HG03520 (cell line): ENCODE measurements around the gene PDE4B.
"Not testable (repeated sequence)": the region's sequence is repeated elsewhere in the genome, so short reads cannot be mapped to it uniquely, and the experiment has no call there.

Experiments used
- ATAC-seq: cut with Tn5 transposase; IDR thresholded peaks from one replicate; pipeline ENCODE4 v1.9.1; 2021; ENCODE audit warnings: mild to moderate bottlenecking, moderate library complexity; ENCODE audit not compliant: unreplicated experiment

Gene PDE4B

GRCh38 chr1:66300280-66300971, 507.7 kb downstream of the PDE4B start:
- ATAC-seq = no peak

- ATAC-seq = peak; percentile 88
Observed at GRCh38 chr1:66300972-66301451, 508.3 kb downstream of the PDE4B start.

GRCh38 chr1:66302184-66302742, 509.6 kb downstream of the PDE4B start:
- ATAC-seq = no peak

GRCh38 chr1:66302815-66303214, 510.1 kb downstream of the PDE4B start:
- ATAC-seq = no peak

- no peak for ATAC-seq
Observed at GRCh38 chr1:66303646-66304045, 511.0 kb downstream of the PDE4B start.

GRCh38 chr1:66304128-66304527, 511.4 kb downstream of the PDE4B start:
- ATAC-seq = no peak

- ATAC-seq = no peak
Observed at GRCh38 chr1:66305927-66306326, 513.2 kb downstream of the PDE4B start.

- ATAC-seq = no peak
Observed at GRCh38 chr1:66309006-66309741, 516.5 kb downstream of the PDE4B start.

GRCh38 chr1:66311092-66311491, 518.4 kb downstream of the PDE4B start:
- no peak for ATAC-seq

- ATAC-seq = no peak
Observed at GRCh38 chr1:66311628-66312027, 518.9 kb downstream of the PDE4B start.

- no peak for ATAC-seq
Observed at GRCh38 chr1:66312271-66312990, 519.7 kb downstream of the PDE4B start.

GRCh38 chr1:66313429-66313828, 520.7 kb downstream of the PDE4B start:
- no peak for ATAC-seq

- ATAC-seq = no peak
Observed at GRCh38 chr1:66315671-66316070, 523.0 kb downstream of the PDE4B start.

GRCh38 chr1:66316464-66317247, 524.0 kb downstream of the PDE4B start:
- no peak for ATAC-seq

- ATAC-seq = no peak
Observed at GRCh38 chr1:66317248-66317515, 524.5 kb downstream of the PDE4B start.

GRCh38 chr1:66320231-66320630, 527.5 kb downstream of the PDE4B start:
- ATAC-seq = no peak

GRCh38 chr1:66322462-66322861, 529.8 kb downstream of the PDE4B start:
- not testable (repeated sequence) for ATAC-seq

- ATAC-seq = no peak
Observed at GRCh38 chr1:66323958-66324625, 531.4 kb downstream of the PDE4B start.

- no peak for ATAC-seq
Observed at GRCh38 chr1:66325594-66326380, 533.1 kb downstream of the PDE4B start.
